ENCODE results near the gene GRID2. TPM values are rescaled to one million over a fixed set of nuclear protein-coding genes. Genes with fewer than 3 reads are reported as not detected.

The GRID2 gene
- total RNA-seq, 4 donors from 2014 or later: not detected

DNA sequence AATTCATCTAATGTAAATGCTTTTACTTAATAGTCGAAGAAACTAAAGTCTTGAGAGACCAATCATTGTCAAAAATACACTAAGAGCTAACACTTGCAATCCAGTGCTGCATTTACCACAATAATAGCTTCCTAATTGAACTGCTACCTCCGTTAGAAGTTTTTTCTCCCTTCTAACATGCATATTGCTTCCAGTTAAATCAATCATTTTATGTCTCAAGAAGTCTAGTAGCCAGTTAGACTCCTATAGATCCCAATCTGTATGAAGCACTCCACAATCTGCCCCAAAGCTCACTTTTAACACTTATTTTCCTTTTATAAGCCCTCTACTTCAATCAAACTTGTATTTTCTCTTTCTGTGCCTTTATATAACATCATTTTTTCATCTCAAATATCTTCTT is 41.4 kb upstream of the GRID2 start:
- ATAC-seq (ENCODE audit: low FRiP score) (no peak), DNase-seq (ENCODE audit: low spot score) (no peak)
- TF ChIP-seq, protein P1, sequence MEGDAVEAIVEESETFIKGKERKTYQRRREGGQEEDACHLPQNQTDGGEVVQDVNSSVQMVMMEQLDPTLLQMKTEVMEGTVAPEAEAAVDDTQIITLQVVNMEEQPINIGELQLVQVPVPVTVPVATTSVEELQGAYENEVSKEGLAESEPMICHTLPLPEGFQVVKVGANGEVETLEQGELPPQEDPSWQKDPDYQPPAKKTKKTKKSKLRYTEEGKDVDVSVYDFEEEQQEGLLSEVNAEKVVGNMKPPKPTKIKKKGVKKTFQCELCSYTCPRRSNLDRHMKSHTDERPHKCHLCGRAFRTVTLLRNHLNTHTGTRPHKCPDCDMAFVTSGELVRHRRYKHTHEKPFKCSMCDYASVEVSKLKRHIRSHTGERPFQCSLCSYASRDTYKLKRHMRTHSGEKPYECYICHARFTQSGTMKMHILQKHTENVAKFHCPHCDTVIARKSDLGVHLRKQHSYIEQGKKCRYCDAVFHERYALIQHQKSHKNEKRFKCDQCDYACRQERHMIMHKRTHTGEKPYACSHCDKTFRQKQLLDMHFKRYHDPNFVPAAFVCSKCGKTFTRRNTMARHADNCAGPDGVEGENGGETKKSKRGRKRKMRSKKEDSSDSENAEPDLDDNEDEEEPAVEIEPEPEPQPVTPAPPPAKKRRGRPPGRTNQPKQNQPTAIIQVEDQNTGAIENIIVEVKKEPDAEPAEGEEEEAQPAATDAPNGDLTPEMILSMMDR (IDR thresholded peaks at IDR 0.05): no peak

DNA sequence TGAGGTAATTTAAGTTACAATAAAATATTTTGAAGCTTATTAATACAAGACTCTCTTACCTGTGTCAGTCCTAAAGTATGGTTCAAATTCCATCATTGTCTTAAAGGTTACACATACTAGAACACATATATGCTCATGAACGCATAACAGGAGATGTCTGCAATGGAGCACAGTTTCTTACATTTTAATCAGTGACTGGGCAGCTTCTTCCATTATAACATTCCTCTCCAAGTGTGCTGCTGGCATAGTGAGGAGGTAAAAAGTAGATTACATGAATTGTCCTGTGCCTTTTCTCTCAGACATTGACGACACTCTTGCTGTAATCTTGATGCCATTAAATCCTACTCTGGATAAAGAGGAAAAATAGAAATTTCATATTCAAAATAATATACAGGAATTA is 40.8 kb upstream of the GRID2 start:
- no peak for ATAC-seq (ENCODE audit: low FRiP score)
- DNase-seq (ENCODE audit: low spot score): no peak
- TF ChIP-seq, protein P1 (IDR thresholded peaks at IDR 0.05): no peak

DNA sequence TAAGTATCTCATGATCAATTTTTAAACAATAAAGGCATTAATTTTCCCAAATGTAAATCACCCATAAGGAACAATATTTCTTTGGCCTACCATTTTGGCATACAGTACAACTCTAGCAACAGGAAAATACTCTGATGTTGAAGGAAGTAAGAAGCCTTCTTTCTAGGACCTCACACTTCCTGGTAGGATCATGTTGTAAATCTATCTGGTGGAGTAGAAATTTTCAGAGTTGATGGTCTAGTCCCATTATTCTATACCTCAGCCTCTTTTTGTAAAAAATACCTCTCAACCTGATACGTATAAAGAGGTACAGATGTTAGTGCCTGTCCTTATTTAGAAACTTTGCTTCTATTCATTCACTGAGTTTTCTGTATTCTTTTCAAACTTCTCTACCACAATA is 40.2 kb upstream of the GRID2 start:
- DNase-seq (ENCODE audit: low spot score) (no peak), ATAC-seq (ENCODE audit: low FRiP score) (no peak)
- TF ChIP-seq, protein P1 (IDR thresholded peaks at IDR 0.05): no peak

DNA sequence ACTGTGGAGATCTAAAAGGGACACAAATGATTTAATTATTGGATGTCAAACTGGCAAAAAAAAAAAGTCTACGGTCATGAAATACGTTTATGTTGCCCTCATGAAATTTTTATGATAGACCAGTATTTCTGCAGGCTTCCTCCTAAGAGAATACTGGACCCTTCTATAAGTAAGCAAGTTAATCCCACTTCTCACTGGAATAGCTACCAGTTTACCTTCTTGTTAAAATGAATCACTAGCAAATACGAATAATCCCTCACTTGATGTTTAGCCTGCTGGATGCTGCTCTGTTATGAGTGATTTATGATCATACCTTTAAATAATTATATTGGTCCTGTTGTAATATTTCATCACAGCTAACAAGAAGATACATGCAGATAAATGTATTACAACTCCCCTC is 39.6 kb upstream of the GRID2 start:
- ATAC-seq (ENCODE audit: low FRiP score): no peak
- TF ChIP-seq, protein P1 (IDR thresholded peaks at IDR 0.05): no peak
- DNase-seq (ENCODE audit: low spot score): no peak

DNA sequence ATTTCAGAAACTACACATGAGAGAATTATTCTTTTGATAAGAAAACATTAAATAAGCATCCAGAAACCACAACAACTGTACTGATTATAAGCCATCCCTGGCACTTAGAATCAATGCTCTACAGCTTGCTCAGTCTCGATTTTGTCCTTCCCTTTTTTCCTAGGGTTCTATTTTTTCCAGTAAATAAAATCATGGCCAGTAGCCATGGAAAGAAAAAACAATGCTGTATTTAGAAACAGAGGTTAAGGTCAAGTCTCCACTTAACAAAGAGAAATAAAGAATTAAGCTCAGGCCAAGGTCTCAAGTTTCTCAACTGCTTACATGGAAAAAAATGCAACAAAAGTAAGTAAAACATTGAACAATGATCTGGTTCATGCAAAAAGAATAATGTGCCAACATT is 38.7 kb upstream of the GRID2 start:
- no peak for ATAC-seq (ENCODE audit: low FRiP score)
- DNase-seq (ENCODE audit: low spot score): no peak
- TF ChIP-seq, protein P1 (IDR thresholded peaks at IDR 0.05): no peak

DNA sequence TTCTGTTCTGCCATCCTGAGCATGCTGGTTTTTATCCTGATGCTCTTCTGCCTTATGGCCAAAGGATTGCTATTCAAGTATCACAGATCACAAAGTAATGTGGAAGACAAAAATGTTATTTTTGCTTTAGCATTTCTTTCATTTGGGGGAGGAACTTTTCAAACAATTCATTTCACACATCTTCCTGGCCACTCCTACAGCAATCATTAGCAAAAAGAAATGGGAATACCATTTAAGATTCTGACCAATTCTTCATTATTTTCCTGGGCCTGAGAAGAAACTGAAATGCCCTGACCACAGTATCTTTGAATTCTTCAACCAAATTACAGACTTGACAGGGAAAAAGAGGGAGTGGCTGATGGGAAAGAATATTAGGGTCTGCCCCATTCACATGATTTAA is 38.0 kb upstream of the GRID2 start:
- TF ChIP-seq, protein P1 (IDR thresholded peaks at IDR 0.05): no peak
- DNase-seq (ENCODE audit: low spot score): no peak
- no peak for ATAC-seq (ENCODE audit: low FRiP score)

DNA sequence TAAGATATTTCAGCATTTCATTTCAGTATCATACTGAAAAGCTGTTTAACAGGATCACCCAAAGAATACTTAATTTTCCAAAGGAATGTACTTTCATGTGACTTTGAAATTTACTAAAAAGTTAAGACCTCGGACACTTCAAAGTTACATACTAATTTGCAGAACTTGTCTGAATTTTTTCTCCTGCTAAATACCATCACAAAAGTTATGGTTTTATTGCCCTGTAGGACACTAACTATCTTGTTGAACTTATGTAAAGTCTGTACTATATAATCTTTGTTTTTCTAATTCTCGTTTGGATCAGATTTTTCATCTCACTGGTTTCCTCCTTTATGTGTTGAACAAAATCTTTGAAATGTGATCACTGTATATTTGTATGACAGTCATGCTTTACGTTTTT is 37.2 kb upstream of the GRID2 start:
- DNase-seq (ENCODE audit: low spot score) (no peak), ATAC-seq (ENCODE audit: low FRiP score) (no peak)
- TF ChIP-seq, protein P1 (IDR thresholded peaks at IDR 0.05): no peak

All from omental fat pad (tissue), 4 donors.